ENCODE data around the gene UROS. TPM values are rescaled to one million over a fixed set of nuclear protein-coding genes. Genes with fewer than 3 reads are reported as not detected.

UROS gene
- total RNA-seq, 1 donor from 2014 or later, result 54.0 TPM

GRCh38 chr10:125859128-125859817 is 36.2 kb upstream of the UROS start:
- no peak for DNase-seq (ENCODE audit: low read depth, low spot score)
- H3K9me3 Mint-ChIP-seq, result no peaks in the 10 kb centered on the region
- H3K27ac Mint-ChIP-seq (ENCODE audit: unreplicated experiment), result no peak overlapping the region
- no peaks in the 10 kb centered on the region for H3K36me3 Mint-ChIP-seq (ENCODE audit: low read depth)
- H3K4me3 Mint-ChIP-seq, result no peak overlapping the region
- no peak for TF ChIP-seq CTCF (conservative IDR thresholded peaks at IDR 0.05)
- no peaks in the 10 kb centered on the region for H3K4me1 Mint-ChIP-seq
- no peaks in the 10 kb centered on the region for H3K27me3 Mint-ChIP-seq (ENCODE audit: low read depth)

- no peak for TF ChIP-seq CTCF (conservative IDR thresholded peaks at IDR 0.05)
- Mint-ChIP-seq H3K9me3 (no peaks in the 10 kb centered on the region), H3K4me1 (peaks cover 4% of the 10 kb centered on the region), H3K27me3 (ENCODE audit: low read depth) (no peaks in the 10 kb centered on the region), H3K4me3 (no peak overlapping the region), H3K27ac (ENCODE audit: unreplicated experiment) (no peak overlapping the region), H3K36me3 (ENCODE audit: low read depth) (no peaks in the 10 kb centered on the region)
- no peak for DNase-seq (ENCODE audit: low read depth, low spot score)
These were observed 34.2 kb upstream of the UROS start for GRCh38 chr10:125857185-125857760.

- Mint-ChIP-seq H3K27ac (ENCODE audit: unreplicated experiment) (no peak overlapping the region), H3K4me3 (no peak overlapping the region), H3K4me1 (peaks cover 4% of the 10 kb centered on the region), H3K36me3 (ENCODE audit: low read depth) (peaks cover 11% of the 10 kb centered on the region), H3K27me3 (ENCODE audit: low read depth) (no peaks in the 10 kb centered on the region), H3K9me3 (no peaks in the 10 kb centered on the region)
- no peak for DNase-seq (ENCODE audit: low read depth, low spot score)
- TF ChIP-seq CTCF (conservative IDR thresholded peaks at IDR 0.05), result no peak
These were observed 29.4 kb upstream of the UROS start for GRCh38 chr10:125852487-125852886.

- H3K4me3 Mint-ChIP-seq, result no peak overlapping the region
- H3K36me3 Mint-ChIP-seq (ENCODE audit: low read depth), result peaks cover 19% of the 10 kb centered on the region
- DNase-seq (ENCODE audit: low read depth, low spot score), result no peak
- no peaks in the 10 kb centered on the region for H3K9me3 Mint-ChIP-seq
- peaks cover 4% of the 10 kb centered on the region for H3K4me1 Mint-ChIP-seq
- H3K27me3 Mint-ChIP-seq (ENCODE audit: low read depth), result no peaks in the 10 kb centered on the region
- no peak overlapping the region for H3K27ac Mint-ChIP-seq (ENCODE audit: unreplicated experiment)
- no peak for TF ChIP-seq CTCF (conservative IDR thresholded peaks at IDR 0.05)
These were observed 28.0 kb upstream of the UROS start for GRCh38 chr10:125850766-125851731.

- Mint-ChIP-seq H3K9me3 (no peaks in the 10 kb centered on the region), H3K27ac (ENCODE audit: unreplicated experiment) (no peak overlapping the region), H3K4me1 (peaks cover 4% of the 10 kb centered on the region), H3K27me3 (ENCODE audit: low read depth) (no peaks in the 10 kb centered on the region), H3K36me3 (ENCODE audit: low read depth) (peaks cover 19% of the 10 kb centered on the region), H3K4me3 (no peak overlapping the region)
- DNase-seq (ENCODE audit: low read depth, low spot score), result no peak
- no peak for TF ChIP-seq CTCF (conservative IDR thresholded peaks at IDR 0.05)
These were observed 26.4 kb upstream of the UROS start for GRCh38 chr10:125849448-125849847.

All from neural crest cell (in vitro differentiated cells).